Stimulated activated CD4-positive, alpha-beta T cell treated with anti-CD3 and anti-CD28 coated beads, Interleukin-12 subunit alpha, Interleukin-12 subunit beta, amount 100 ng/mL, for 4 hours (primary cell): ENCODE results near the gene NPR3.

Experiments
- DNase-seq: peaks from one replicate; pipeline ENCODE4 v3.0.0-alpha.2; 2020

The NPR3 gene

GRCh38 chr5:32814620-32815019, 103.5 kb downstream of the NPR3 start:
- no peak for DNase-seq

- DNase-seq, result no peak
Observed at GRCh38 chr5:32827981-32828380, 116.9 kb downstream of the NPR3 start.

- no peak for DNase-seq
Observed at GRCh38 chr5:32828492-32828891, 117.4 kb downstream of the NPR3 start.

GRCh38 chr5:32831624-32832023, 120.5 kb downstream of the NPR3 start:
- no peak for DNase-seq

- no peak for DNase-seq
Observed at GRCh38 chr5:32833127-32833526, 122.0 kb downstream of the NPR3 start.

- DNase-seq, result no peak
Observed at GRCh38 chr5:32833663-32834062, 122.5 kb downstream of the NPR3 start.

GRCh38 chr5:32834251-32834650, 123.1 kb downstream of the NPR3 start:
- DNase-seq, result no peak

- no peak for DNase-seq
Observed at GRCh38 chr5:32836176-32836575, 125.1 kb downstream of the NPR3 start.

GRCh38 chr5:32837211-32837610, 126.1 kb downstream of the NPR3 start:
- no peak for DNase-seq

GRCh38 chr5:32839106-32839505, 128.0 kb downstream of the NPR3 start:
- no peak for DNase-seq

GRCh38 chr5:32840606-32841005, 129.5 kb downstream of the NPR3 start:
- DNase-seq, result no peak
